GM21381 (cell line): ENCODE data around the gene TMEM176B.
"Not testable (repeated sequence)": the region's sequence is repeated elsewhere in the genome, so short reads cannot be mapped to it uniquely, and the experiment has no call there.

Source experiments
- ATAC-seq: cut with Tn5 transposase; IDR thresholded peaks from one replicate; pipeline ENCODE4 v1.9.1; 2021; ENCODE audit warnings: mild to moderate bottlenecking, moderate library complexity; ENCODE audit not compliant: unreplicated experiment

TMEM176B gene

DNA sequence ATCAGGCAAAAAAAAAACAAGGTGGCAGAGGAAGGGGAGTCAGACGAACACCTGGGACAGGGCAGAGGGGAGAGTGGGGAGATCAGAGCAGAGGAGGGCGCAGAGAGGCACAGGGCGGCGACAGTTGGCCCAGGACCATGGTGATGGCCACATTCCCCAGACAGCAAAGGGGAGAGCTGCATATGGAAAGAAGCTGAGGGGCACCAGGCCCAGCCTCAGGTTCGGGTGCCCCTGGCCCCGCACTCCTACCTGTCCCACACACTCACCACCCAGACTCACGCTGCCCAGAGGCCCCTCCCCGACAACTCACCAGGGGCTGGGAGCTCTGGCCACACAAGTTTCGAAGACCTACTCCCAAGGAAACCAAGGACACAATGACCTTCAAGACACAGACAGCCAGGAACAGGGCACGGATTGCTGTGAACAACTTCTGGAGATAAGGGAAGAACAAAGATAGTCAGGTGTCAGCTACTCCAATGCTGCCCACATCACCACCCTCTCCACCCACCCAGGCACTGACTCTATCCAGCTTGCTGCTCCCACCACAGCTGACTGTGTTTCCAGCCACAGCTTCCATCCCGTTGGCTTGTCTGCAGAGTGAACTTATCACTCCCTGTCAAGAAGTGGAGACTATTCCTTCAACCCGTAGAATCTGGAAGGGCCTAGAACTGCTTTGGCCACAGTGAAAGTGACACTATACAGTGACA lies 8.3 kb downstream of the TMEM176B start:
- no peak for ATAC-seq

- ATAC-seq: no peak
Measured at GRCh38 chr7:150791304-150791703, 8.9 kb downstream of the TMEM176B start.

- no peak for ATAC-seq
Measured at GRCh38 chr7:150790416-150791075, 9.6 kb downstream of the TMEM176B start.

- ATAC-seq: no peak
Measured at GRCh38 chr7:150788474-150789269, 11.5 kb downstream of the TMEM176B start.

GRCh38 chr7:150787321-150788281 lies 12.6 kb downstream of the TMEM176B start:
- ATAC-seq: no peak

- no peak for ATAC-seq
Measured at GRCh38 chr7:150784954-150785353, 15.2 kb downstream of the TMEM176B start.

GRCh38 chr7:150784120-150784736 lies 15.9 kb downstream of the TMEM176B start:
- ATAC-seq: no peak

- no peak for ATAC-seq
Measured at GRCh38 chr7:150781961-150782360, 18.2 kb downstream of the TMEM176B start.

DNA sequence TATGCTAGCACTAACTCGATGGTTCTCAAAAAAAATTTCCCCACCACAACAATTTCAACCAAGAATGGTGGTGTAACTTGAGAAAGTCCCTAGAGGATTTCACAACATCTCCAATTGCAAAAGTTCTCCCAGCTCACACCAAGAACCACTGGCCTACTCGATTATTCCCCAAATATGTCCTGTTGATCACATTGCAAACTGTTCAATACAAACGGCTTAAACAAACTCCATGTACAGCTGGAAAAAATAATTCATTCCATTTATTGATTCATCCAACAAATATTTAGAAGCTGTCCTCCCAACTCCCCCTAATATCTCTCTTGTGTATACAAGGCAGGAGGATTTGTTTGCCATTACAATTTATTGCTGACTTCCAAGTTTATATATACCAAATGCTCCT lies 19.1 kb downstream of the TMEM176B start:
- no peak for ATAC-seq

DNA sequence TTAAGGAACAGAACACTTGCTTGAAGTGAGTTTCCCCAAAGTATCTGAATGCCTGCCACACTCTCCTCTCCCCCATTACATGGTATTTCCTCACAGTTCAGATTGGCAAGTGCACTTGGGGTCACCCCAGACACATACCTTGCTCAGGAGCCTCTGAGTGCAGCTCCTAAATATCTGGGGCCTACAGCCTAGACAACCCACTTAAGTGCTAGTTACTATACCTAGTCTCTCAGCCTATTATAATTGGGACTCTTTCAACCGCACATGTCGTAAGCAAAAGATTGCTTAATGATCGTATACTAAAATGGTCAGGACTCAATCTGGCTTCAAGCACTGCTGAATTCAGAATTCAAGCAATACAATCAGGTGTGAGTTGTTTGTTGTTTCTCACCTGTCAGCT lies 19.9 kb downstream of the TMEM176B start:
- no peak for ATAC-seq

GRCh38 chr7:150778738-150779301 lies 21.3 kb downstream of the TMEM176B start:
- no peak for ATAC-seq

GRCh38 chr7:150778014-150778737 lies 22.0 kb downstream of the TMEM176B start:
- no peak for ATAC-seq

DNA sequence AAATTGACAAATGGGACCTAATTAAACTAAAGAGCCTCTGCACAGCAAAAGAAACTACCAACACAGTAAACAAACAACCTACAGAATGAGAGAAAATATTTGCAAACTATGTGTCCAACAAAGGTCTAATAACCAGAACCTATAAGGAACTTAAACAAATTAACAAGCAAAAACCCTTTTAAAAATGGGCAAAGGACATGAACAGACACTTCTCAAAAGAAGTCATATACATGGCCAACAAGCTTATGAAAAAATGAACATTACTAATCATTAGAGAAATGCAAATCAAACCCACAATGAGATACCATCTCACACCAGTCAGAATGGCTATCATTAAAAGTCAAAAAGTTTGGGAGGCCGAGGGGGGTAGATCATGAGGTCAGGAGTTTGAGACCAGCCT lies 26.0 kb downstream of the TMEM176B start:
- not testable (repeated sequence) for ATAC-seq

- no peak for ATAC-seq
Measured at GRCh38 chr7:150769768-150770167, 30.4 kb downstream of the TMEM176B start.

DNA sequence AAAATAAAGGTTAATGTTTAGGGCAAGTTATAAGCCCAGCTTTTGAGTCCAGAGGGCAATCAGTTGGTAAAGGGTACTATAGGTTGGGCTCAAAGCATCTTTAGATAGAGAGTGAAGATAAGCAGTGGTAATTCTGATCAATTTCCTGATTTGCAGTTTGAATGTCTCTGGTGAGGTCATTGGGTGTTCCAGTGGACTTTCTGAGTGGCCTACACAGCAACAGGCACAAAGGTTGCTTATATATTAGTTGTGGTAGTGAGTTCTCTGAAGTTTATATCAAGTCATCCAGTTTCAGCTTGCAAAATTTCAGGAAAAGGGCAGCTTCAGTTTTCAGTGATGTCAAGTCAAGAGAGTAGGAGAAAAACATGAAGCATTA lies 33.8 kb downstream of the TMEM176B start:
- no peak for ATAC-seq

DNA sequence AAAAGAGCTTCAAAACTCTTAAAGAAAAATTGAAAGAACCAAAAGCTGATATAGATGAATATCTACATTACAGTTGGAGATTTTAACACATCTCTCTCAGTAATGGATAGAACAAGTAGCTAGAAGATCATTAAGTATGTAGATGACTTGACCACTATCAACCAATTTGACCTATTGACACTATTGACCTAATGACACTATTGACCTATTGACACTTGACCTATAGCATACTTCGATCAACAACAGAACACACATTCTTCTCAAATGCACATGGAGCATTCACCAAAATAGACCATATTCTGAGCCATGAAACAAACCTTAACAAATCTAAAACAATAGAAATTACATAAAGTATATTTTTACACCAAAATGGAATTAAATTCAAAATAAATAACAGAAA lies 40.7 kb downstream of the TMEM176B start:
- no peak for ATAC-seq

DNA sequence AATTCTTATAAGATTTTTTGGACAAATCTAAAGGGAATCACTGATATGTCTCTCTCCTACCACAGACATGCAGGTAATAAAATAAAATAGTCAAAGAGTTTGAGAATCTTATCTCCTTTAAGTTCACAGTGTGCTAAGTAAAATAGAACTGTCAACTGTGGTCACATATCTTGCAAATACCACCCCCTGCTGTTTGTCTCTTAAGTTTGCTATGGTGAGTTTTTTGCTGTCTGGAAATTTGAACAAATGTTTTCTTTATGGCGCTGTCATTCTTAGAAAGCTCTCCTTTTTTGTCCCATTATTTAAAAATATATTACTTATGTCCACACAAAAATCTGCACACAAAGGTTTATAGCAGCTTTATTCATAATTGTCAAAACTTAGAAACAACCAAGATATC lies 43.3 kb downstream of the TMEM176B start:
- no peak for ATAC-seq

GRCh38 chr7:150756166-150756565 lies 44.0 kb downstream of the TMEM176B start:
- ATAC-seq: no peak

DNA sequence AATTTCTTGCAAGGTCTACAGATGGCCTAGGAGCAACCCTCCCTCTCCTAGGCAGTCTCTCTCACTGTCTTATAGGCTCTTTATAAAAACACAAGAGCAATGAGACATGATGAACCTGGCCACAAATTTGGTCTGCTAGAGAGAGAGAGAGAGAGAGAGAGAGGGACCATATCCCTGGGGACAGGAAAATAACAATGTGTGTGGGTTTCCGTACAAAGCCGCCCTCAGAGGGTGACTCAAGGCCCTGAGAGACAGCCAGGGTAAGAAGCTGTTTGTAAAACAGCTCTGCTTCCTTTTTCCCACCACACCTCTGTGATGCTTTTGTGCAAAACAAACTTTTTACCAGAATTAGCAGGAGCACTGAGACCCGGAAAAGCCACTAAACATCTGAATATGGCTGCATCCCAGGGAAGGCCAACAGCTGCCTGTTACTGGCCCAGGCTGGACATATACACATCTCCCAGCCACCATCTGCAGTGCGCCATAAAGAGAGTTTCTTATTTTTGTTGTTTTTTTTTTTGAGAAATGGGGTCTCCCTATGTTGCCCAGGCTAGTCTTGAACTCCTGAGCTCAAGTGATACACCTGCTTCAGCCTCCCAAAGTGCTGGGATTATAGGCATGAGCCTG lies 44.6 kb downstream of the TMEM176B start:
- peak; percentile 52 for ATAC-seq
